ENCODE results near the gene MADCAM1.

MADCAM1 gene

GRCh38 chr19:496112-496665, at the start of gene MADCAM1:
Gene MADCAM1 (plus strand): TSS chr19:496486. CDS start chr19:496500, 14 bp downstream.
- Histone ChIP-seq H3K4me3 (ENCODE audit: low read depth, low read length, poor library complexity, severe bottlenecking) (no peak within 1 kb of the TSS), H3K9ac (ENCODE audit: low read length) (no peak within 1 kb of the TSS), H3K9me2 (ENCODE audit: low read depth, low read length) (no peaks in the 10 kb centered on the region), H3K79me2 (ENCODE audit: insufficient read depth, low read length) (no peaks in the 10 kb centered on the region), H3K4me1 (ENCODE audit: insufficient read depth, low read length, severe bottlenecking) (no peaks in the 10 kb centered on the region), H2AFZ (ENCODE audit: low read length) (no peak within 1 kb of the TSS), H3K4me2 (ENCODE audit: low read length) (no peak within 1 kb of the TSS), H3F3A (ENCODE audit: insufficient read depth, low read length) (no peaks in the 10 kb centered on the region), H3K9me3 (ENCODE audit: low read length) (no peaks in the 10 kb centered on the region), H3K36me3 (ENCODE audit: insufficient read depth, low read length) (no peaks in the 10 kb centered on the region), H3K27me3 (ENCODE audit: insufficient read depth, low read length) (no peaks in the 10 kb centered on the region), H4K20me1 (ENCODE audit: insufficient read depth, low read length) (no peaks in the 10 kb centered on the region), H3K27ac (ENCODE audit: low read depth, low read length, poor library complexity, severe bottlenecking) (no peak within 1 kb of the TSS)
- TF ChIP-seq EZH2 (IDR thresholded peaks at IDR 0.05; ENCODE audit: borderline replicate concordance, low read length): no peak
- TF ChIP-seq, protein P1, sequence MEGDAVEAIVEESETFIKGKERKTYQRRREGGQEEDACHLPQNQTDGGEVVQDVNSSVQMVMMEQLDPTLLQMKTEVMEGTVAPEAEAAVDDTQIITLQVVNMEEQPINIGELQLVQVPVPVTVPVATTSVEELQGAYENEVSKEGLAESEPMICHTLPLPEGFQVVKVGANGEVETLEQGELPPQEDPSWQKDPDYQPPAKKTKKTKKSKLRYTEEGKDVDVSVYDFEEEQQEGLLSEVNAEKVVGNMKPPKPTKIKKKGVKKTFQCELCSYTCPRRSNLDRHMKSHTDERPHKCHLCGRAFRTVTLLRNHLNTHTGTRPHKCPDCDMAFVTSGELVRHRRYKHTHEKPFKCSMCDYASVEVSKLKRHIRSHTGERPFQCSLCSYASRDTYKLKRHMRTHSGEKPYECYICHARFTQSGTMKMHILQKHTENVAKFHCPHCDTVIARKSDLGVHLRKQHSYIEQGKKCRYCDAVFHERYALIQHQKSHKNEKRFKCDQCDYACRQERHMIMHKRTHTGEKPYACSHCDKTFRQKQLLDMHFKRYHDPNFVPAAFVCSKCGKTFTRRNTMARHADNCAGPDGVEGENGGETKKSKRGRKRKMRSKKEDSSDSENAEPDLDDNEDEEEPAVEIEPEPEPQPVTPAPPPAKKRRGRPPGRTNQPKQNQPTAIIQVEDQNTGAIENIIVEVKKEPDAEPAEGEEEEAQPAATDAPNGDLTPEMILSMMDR (IDR thresholded peaks at IDR 0.05; ENCODE audit: low read length): no peak

- Histone ChIP-seq H3K9me2 (ENCODE audit: low read depth, low read length) (no peaks in the 10 kb centered on the region), H3K9me3 (ENCODE audit: low read length) (no peaks in the 10 kb centered on the region), H3K4me1 (ENCODE audit: insufficient read depth, low read length, severe bottlenecking) (no peaks in the 10 kb centered on the region), H3F3A (ENCODE audit: insufficient read depth, low read length) (no peaks in the 10 kb centered on the region), H3K4me2 (ENCODE audit: low read length) (no peak overlapping the region), H4K20me1 (ENCODE audit: insufficient read depth, low read length) (no peaks in the 10 kb centered on the region), H3K27ac (ENCODE audit: low read depth, low read length, poor library complexity, severe bottlenecking) (no peak overlapping the region), H3K9ac (ENCODE audit: low read length) (no peak overlapping the region), H3K27me3 (ENCODE audit: insufficient read depth, low read length) (no peaks in the 10 kb centered on the region), H3K4me3 (ENCODE audit: low read depth, low read length, poor library complexity, severe bottlenecking) (no peak overlapping the region), H2AFZ (ENCODE audit: low read length) (no peak overlapping the region), H3K79me2 (ENCODE audit: insufficient read depth, low read length) (no peaks in the 10 kb centered on the region), H3K36me3 (ENCODE audit: insufficient read depth, low read length) (no peaks in the 10 kb centered on the region)
- TF ChIP-seq EZH2 (IDR thresholded peaks at IDR 0.05; ENCODE audit: borderline replicate concordance, low read length): no peak
- TF ChIP-seq, protein P1 (IDR thresholded peaks at IDR 0.05; ENCODE audit: low read length): no peak
These were observed 49.2 kb upstream of the MADCAM1 start for GRCh38 chr19:447064-447426.

- Histone ChIP-seq H3K4me3 (ENCODE audit: low read depth, low read length, poor library complexity, severe bottlenecking) (no peak overlapping the region), H3K79me2 (ENCODE audit: insufficient read depth, low read length) (no peaks in the 10 kb centered on the region), H2AFZ (ENCODE audit: low read length) (no peak overlapping the region), H3K27ac (ENCODE audit: low read depth, low read length, poor library complexity, severe bottlenecking) (no peak overlapping the region), H3K4me1 (ENCODE audit: insufficient read depth, low read length, severe bottlenecking) (no peaks in the 10 kb centered on the region), H3K36me3 (ENCODE audit: insufficient read depth, low read length) (no peaks in the 10 kb centered on the region), H3K9me2 (ENCODE audit: low read depth, low read length) (no peaks in the 10 kb centered on the region), H3K27me3 (ENCODE audit: insufficient read depth, low read length) (no peaks in the 10 kb centered on the region), H3F3A (ENCODE audit: insufficient read depth, low read length) (no peaks in the 10 kb centered on the region), H4K20me1 (ENCODE audit: insufficient read depth, low read length) (no peaks in the 10 kb centered on the region), H3K4me2 (ENCODE audit: low read length) (no peak overlapping the region), H3K9ac (ENCODE audit: low read length) (no peak overlapping the region), H3K9me3 (ENCODE audit: low read length) (no peaks in the 10 kb centered on the region)
- TF ChIP-seq, protein P1 (IDR thresholded peaks at IDR 0.05; ENCODE audit: low read length): no peak
- no peak for TF ChIP-seq EZH2 (IDR thresholded peaks at IDR 0.05; ENCODE audit: borderline replicate concordance, low read length)
These were observed 48.3 kb upstream of the MADCAM1 start for GRCh38 chr19:447816-448560.
